GM11168 (cell line): ENCODE data around the gene MAP10.

Experiments used
- in situ Hi-C: fragments of 300-500 bp; cut with MboI; formaldehyde crosslinking; loops from one replicate; pipeline ENCODE4 v1.12.0; 2022; ENCODE audit warnings: low sequenced_read_pairs; ENCODE audit not compliant: unreplicated experiment

MAP10 gene

GRCh38 chr1:232793944-232794343, 11.3 kb upstream of the MAP10 start:
- in situ Hi-C loops: no loop called here

- in situ Hi-C loops: no loop called here
These were observed 9.6 kb upstream of the MAP10 start for GRCh38 chr1:232795497-232796053.

DNA sequence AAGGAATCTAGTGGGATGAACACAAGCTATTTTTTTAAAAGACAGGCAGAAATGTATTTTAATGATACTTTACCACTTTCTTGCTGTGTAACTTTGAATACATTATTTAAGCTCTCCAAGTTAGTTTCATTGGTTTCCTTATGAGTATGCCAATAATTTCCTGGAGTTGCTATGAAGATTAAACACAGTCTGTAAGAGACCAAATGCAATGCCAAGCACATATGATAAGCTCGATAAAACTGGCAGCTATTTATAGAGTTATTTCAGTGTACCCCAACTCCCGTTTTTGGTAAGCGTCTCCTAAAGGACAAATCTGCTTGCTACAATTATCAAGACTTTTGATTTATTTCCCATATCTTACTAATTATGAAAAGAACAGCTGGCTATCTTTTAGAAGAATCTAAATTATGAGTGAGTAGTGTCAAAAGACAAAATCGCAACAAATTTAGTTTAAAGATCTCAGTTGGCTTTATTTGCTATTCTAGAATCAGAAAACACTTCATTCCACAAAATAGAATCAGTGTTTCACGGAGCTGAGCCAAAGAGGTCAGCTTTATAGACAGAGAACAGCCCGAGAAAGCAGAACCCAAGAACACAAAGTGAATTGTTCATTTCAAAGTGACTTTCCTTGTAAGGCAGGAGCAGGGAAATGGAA, 7.2 kb upstream of the MAP10 start:
- in situ Hi-C loops: no loop called here

GRCh38 chr1:232798920-232799319, 6.3 kb upstream of the MAP10 start:
- in situ Hi-C loops: no loop called here

DNA sequence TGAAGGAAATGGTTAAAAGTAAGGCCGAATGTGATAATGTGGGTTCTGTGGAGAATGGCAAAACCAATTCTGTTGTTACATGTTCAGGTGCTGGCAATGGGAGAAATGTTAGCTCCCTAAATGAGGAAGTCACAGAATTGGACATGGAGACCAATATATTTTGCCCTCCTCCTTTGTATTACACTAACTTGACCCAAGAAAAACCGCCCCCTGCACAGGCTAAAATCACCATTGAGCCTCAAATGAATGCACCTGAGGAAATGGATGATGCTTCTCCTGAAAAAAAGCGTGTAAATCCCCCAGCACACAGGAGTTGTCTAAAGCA, 932 bp downstream of the MAP10 start:
- in situ Hi-C loops: no loop called here

- in situ Hi-C loops: no loop called here
These were observed 5.6 kb downstream of the MAP10 start for GRCh38 chr1:232810856-232811255.

GRCh38 chr1:232812560-232812959, 7.3 kb downstream of the MAP10 start:
- in situ Hi-C loops: no loop called here

- in situ Hi-C loops: no loop called here
These were observed 7.9 kb downstream of the MAP10 start for GRCh38 chr1:232813097-232813496.

GRCh38 chr1:232813760-232814159, 8.5 kb downstream of the MAP10 start:
- in situ Hi-C loops: no loop called here

GRCh38 chr1:232816324-232816723, 11.1 kb downstream of the MAP10 start:
- in situ Hi-C loops: no loop called here

DNA sequence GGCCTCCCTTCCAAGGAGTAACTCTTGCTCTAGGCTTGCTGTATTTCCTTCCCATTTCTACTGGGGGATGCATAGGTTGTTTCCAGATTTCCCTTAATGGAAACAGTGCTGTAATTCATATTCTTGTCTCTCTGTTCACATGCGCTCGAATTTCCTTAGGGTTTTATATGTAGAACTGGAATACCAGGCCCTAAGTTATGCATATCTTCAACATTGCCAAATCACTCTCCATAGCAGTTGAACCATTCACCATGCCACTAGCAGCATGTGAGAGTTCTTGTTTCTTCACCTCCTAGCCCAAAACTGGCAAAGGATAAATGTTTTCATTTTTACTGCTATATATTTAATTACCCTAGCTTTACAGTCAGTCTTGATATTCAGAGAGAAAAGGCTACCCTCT, 12.8 kb downstream of the MAP10 start:
- in situ Hi-C loops: no loop called here

GRCh38 chr1:232820431-232820830, 15.2 kb downstream of the MAP10 start:
- in situ Hi-C loops: no loop called here

DNA sequence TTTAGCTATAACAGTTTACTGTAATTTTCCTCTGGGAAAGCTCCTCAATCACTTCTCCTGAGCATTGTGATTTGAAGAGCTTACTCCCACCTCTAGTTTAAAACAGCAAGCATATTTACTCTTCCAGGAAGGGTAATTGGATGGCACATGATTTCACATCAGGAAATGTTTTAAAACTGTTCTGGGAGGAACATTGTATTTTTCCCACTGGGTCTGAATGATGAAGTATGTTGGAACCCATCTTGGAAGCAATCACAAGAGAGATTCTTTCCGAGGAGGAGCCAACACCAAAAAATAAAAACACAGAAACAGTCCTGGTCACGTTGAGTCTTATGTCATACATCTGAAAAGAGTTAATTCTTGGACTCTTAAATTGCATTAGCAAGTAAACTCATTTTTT, 17.3 kb downstream of the MAP10 start:
- in situ Hi-C loops: no loop called here

DNA sequence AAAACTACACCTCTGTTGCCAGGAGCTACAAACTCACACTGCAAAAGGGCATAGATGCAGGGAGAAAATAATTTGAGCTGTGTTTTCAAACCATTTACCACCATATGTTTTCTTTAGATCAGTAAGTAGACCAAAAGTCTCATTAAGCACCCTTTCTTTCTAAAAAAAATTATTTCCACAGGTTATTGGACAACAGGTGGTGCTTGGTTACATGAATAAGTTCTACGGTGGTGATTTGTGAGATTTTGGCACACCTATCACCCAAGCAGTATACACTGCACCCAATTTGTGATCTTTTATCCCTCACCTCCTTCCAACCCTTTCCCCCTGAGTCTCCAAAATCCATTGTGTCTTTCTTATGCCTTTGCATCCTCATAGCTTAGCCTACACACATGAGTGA, 21.1 kb downstream of the MAP10 start:
- in situ Hi-C loops: no loop called here

- in situ Hi-C loops: no loop called here
These were observed 25.4 kb downstream of the MAP10 start for GRCh38 chr1:232830661-232831060.

GRCh38 chr1:232831895-232832294, 26.7 kb downstream of the MAP10 start:
- in situ Hi-C loops: no loop called here

DNA sequence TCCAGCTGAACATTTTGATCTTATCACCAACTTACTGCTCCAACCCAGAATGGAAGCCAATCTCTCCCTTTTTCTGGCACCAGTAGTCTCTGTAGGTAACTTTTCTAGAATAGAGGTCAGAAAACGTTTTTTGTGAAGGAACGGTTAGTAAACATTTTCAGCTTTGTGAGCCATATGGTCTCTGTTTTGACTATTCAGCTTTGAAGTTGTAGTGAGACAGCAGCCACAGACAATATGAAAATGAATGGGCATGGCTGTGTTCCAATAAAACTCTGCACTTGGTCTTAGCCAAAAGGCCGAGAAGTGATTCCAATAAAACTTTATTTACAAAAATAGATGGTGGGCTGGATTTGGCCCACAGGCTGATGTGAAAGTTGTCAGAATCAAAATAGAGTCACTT, 28.9 kb downstream of the MAP10 start:
- in situ Hi-C loops: no loop called here

- in situ Hi-C loops: no loop called here
These were observed 29.9 kb downstream of the MAP10 start for GRCh38 chr1:232835166-232835565.

GRCh38 chr1:232837087-232837486, 31.9 kb downstream of the MAP10 start:
- in situ Hi-C loops: no loop called here

DNA sequence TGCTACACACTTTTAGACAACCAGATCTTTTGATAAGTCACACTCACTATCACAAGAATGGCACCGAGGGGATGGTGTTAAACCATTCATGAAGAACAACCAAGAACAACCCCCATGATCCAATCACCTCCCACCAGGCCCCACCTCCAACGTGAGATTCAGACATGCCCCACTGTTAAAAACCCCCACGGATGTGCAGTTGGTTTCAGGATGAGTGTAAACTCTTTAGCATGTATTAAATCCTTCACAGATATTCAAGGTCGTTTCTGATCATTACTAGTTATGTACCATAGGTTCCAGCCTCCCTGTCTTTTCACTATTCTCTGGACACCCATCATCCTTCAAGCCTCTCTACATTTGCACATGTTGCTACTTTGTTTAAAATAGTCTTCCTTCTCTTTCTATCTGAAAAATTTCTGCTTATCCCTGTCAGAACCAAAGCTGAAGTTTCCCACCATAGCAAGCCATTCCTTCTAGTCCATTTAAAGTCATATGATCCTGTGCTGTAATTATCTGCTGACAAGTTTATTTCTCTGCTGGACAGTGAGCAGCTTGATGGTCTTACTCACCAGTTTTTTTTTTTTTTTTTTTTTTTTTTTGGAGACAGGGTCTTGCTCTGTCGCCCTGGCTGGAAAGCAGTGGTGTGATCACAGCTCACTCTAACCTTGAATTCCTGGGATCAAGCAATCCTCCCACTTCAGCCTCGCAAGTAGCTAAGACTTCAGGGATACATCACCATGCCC, 36.8 kb downstream of the MAP10 start:
- in situ Hi-C loops: no loop called here

GRCh38 chr1:232844791-232845190, 39.6 kb downstream of the MAP10 start:
- in situ Hi-C loops: no loop called here

DNA sequence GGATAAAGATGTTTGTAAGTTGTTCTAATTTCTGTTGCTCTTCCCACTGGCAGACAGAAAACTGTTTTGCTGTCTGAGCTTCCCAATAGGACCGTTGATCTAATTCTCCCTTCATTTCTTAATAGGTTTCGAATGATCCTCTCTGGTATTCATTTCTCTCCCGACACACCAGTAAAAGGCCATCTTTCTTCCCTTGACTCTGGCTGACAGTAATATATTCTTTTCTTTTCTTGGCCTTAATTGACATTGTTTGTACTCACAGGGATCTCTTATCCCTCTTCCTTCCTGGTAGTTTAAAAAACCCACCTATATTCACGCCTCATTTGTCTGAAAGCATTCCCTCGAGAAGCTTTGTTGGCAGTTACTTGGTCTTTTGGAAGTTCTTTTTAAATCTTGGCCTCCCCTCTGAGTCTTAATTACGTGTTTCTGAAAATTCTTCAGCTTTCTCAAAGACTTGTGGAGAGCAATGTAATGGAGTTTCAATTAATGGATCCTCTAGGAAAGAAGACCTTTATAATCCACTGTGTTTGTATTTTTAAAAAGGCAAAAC, 40.3 kb downstream of the MAP10 start:
- in situ Hi-C loops: no loop called here
